GM12878 (cell line): ENCODE measurements around the gene KCNQ1. TPM values are rescaled to one million over a fixed set of nuclear protein-coding genes. Genes with fewer than 3 reads are reported as not detected.

Experiments
- ATAC-seq: fragments of 200-7000 bp; cut with Tn5 transposase; 3 replicates; pipeline ENCODE4 v1.9.1; 2020; ENCODE audit warnings: mild to moderate bottlenecking, moderate library complexity
- BruUV-seq: library from RNA; stranded (reverse); fragments of 400-500 nt; replicated peaks from 2 replicates; lab custom pipeline; 2021; lab: Mats Ljungman, UMichigan
- CTCF ChIA-PET: fragments of 300-600 bp; sonication (Branson Sonifier 250); formaldehyde crosslinking; extraction: SDS; loops from one replicate; lab custom pipeline; 2021; ENCODE audit warnings: inconsistent platforms; lab: Yijun Ruan, JAX
- POLR2A ChIA-PET: fragments of 350-600 bp; formaldehyde crosslinking; extraction: SDS; loops from one replicate; lab custom pipeline; 2021; ENCODE audit warnings: inconsistent platforms; lab: Charles Lee
- RAD21 ChIA-PET: fragments of 300-600 bp; sonication (Branson Sonifier 250); formaldehyde crosslinking; loops from one replicate; lab custom pipeline; 2023; ENCODE audit warnings: antibody characterized with exemption; ENCODE audit not compliant: unreplicated experiment; lab: Charles Lee
- SMC1A ChIA-PET: fragments of 300-600 bp; sonication (Branson Sonifier 250); formaldehyde crosslinking; loops from one replicate; lab custom pipeline; 2023; ENCODE audit not compliant: unreplicated experiment, uncharacterized antibody; lab: Charles Lee
- DNase-seq: peaks from one replicate; pipeline ENCODE4 v3.0.0-alpha.2; 2011; ENCODE audit warnings: low read depth, low spot score
- FAIRE-seq: peaks from 3 replicates; lab custom pipeline; 2011; peaks lifted over from hg19 to GRCh38; lab: Jason Lieb, UNC
- H2AFZ ChIP-seq: 2 replicates; pipeline ENCODE4 v1.6.0; 2011; ENCODE audit warnings: low read depth, low read length, control low read depth; ENCODE audit not compliant: control insufficient read depth
- H3K27ac ChIP-seq: 2 replicates; pipeline ENCODE4 v1.5.1; 2011; ENCODE audit warnings: control low read depth; ENCODE audit not compliant: control insufficient read depth, insufficient read depth
- H3K27me3 ChIP-seq, 2 experiments: replicated peaks in 1 of 2; 2 replicates each; pipeline versions ENCODE4 v1.6.0 to v1.6.1; 2011; ENCODE audit warnings: low read length in 1 of 2; ENCODE audit not compliant: control insufficient read depth in 2 of 2, insufficient read depth in 2 of 2
- H3K36me3 ChIP-seq, 2 experiments: 2 replicates each; pipeline ENCODE4 v1.5.1; 2011; ENCODE audit warnings: low read length in 1 of 2; ENCODE audit not compliant: control insufficient read depth in 2 of 2, insufficient read depth in 2 of 2
- H3K4me1 ChIP-seq: 2 replicates; pipeline ENCODE4 v1.6.1; 2011; ENCODE audit warnings: mild to moderate bottlenecking, low read length, moderate library complexity, mixed read lengths; ENCODE audit not compliant: control insufficient read depth, insufficient read depth
- H3K4me2 ChIP-seq: 2 replicates; pipeline ENCODE4 v1.6.0; 2011; ENCODE audit warnings: control low read depth; ENCODE audit not compliant: control insufficient read depth, insufficient read depth
- H3K4me3 ChIP-seq: fragments of 200-600 bp; sonication (generic); 2 replicates; pipeline ENCODE4 v1.5.1; 2016
- H3K79me2 ChIP-seq: 2 replicates; pipeline ENCODE4 v1.6.0; 2011; ENCODE audit warnings: low read length; ENCODE audit not compliant: control insufficient read depth, insufficient read depth
- H3K9ac ChIP-seq: 2 replicates; pipeline ENCODE4 v1.8.0; 2011; ENCODE audit warnings: low read length, control low read depth, mixed read lengths; ENCODE audit not compliant: control insufficient read depth, insufficient read depth
- H3K9me3 ChIP-seq: replicated peaks from 3 replicates; pipeline ENCODE4 v1.5.1; 2011; ENCODE audit warnings: mild to moderate bottlenecking, low read length; ENCODE audit not compliant: control insufficient read depth, insufficient read depth
- H4K20me1 ChIP-seq: 2 replicates; pipeline ENCODE4 v1.6.0; 2011; ENCODE audit not compliant: control insufficient read depth, insufficient read depth
- CHD1 ChIP-seq: IDR thresholded peaks from 2 replicates; pipeline ENCODE4 v1.6.1; 2012; ENCODE audit warnings: low read depth, low read length, improper control_type of control experiment
- CHD4 ChIP-seq: fragments of 200-600 bp; sonication (generic); IDR thresholded peaks from 2 replicates; pipeline ENCODE4 v1.6.1; 2016; ENCODE audit warnings: mild to moderate bottlenecking
- CTCF ChIP-seq, 3 experiments: IDR thresholded peaks in 2 of 3; conservative IDR thresholded peaks in 1 of 3; 2 replicates each; pipeline ENCODE4 v1.5.1; 2011; ENCODE audit warnings: low read depth in 3 of 3, low read length in 3 of 3, mild to moderate bottlenecking in 3 of 3, control low read depth in 2 of 3, moderate library complexity in 2 of 3, inconsistent platforms in 1 of 3, mixed read lengths in 1 of 3; ENCODE audit not compliant: control insufficient read depth in 2 of 3, insufficient read depth in 1 of 3; ENCODE audit errors: extremely low read depth in 1 of 3
- E2F4 ChIP-seq: IDR thresholded peaks from 2 replicates; pipeline ENCODE4 v1.6.1; 2012; ENCODE audit warnings: low read depth, low read length, improper control_type of control experiment
- HDAC2 ChIP-seq: fragments of 200-600 bp; sonication (generic); IDR thresholded peaks from 2 replicates; pipeline ENCODE4 v1.6.1; 2017
- HDAC6 ChIP-seq: fragments of 200-600 bp; sonication (generic); IDR thresholded peaks from one replicate; pipeline ENCODE4 v1.8.0; 2017; ENCODE audit warnings: antibody characterized with exemption; ENCODE audit not compliant: unreplicated experiment
- IRF3 ChIP-seq: fragments of 450-650 bp; IDR thresholded peaks from 2 replicates; pipeline ENCODE4 v1.6.1; 2014; ENCODE audit warnings: mild to moderate bottlenecking
- KDM1A ChIP-seq: fragments of 200-600 bp; sonication (generic); IDR thresholded peaks from 2 replicates; pipeline ENCODE4 v1.6.1; 2016; ENCODE audit warnings: borderline replicate concordance
- MEF2A ChIP-seq: IDR thresholded peaks from 2 replicates; pipeline ENCODE4 v1.6.1; 2011; ENCODE audit warnings: low read depth, mild to moderate bottlenecking, low read length, moderate library complexity; ENCODE audit not compliant: insufficient read depth
- MYC ChIP-seq: IDR thresholded peaks from 2 replicates; pipeline ENCODE4 v1.6.1; 2011; ENCODE audit warnings: mild to moderate bottlenecking, low read length, moderate library complexity, inconsistent platforms; ENCODE audit not compliant: insufficient read depth, insufficient replicate concordance, insufficient read length, severe bottlenecking
- NR2C1 ChIP-seq: fragments of 450-650 bp; IDR thresholded peaks from 2 replicates; pipeline ENCODE4 v1.6.1; 2017; ENCODE audit warnings: antibody characterized with exemption, mild to moderate bottlenecking, moderate library complexity
- RUNX3 ChIP-seq: IDR thresholded peaks from 2 replicates; pipeline ENCODE4 v1.6.1; 2012; ENCODE audit warnings: low read length, inconsistent platforms
- SP1 ChIP-seq: IDR thresholded peaks from one replicate; pipeline ENCODE4 v1.6.1; 2011; ENCODE audit warnings: low read depth, low read length
- TCF7 ChIP-seq: IDR thresholded peaks from 2 replicates; pipeline ENCODE4 v1.6.1; 2014; ENCODE audit warnings: antibody characterized with exemption, borderline replicate concordance
- YBX1 ChIP-seq: fragments of 450-650 bp; IDR thresholded peaks from 2 replicates; pipeline ENCODE4 v1.6.1; 2016; ENCODE audit warnings: antibody characterized with exemption
- ZBED1 ChIP-seq: IDR thresholded peaks from 2 replicates; pipeline ENCODE4 v1.6.1; 2016; ENCODE audit warnings: borderline replicate concordance
- WGBS: methylation state at CpG from one replicate; pipeline ENCODE4 v1.1.6; 2016; ENCODE audit warnings: low lambda C conversion rate; ENCODE audit not compliant: insufficient replicate concordance, insufficient coverage; ENCODE audit errors: missing lambda C conversion rate; 5-methylcytosine and 5-hydroxymethylcytosine counted together
- in situ Hi-C: fragments of 300-500 bp; cut with MboI; formaldehyde crosslinking; loops from 9 replicates; pipeline ENCODE4 v1.14.3; 2018; ENCODE audit warnings: mixed read lengths
- intact Hi-C: fragments of 100-400 bp; cut with micrococcal nuclease; formaldehyde crosslinking; loops from one replicate; pipeline ENCODE4 v1.14.2; 2022; ENCODE audit not compliant: unreplicated experiment
- polyA plus RNA-seq, 11 experiments: library from polyadenylated mRNA; depleted of rRNA in 4 of 11; unstranded in 6 of 11; stranded (reverse) in 5 of 11; fragments of >200 nt; fragmentation: Nextera tagmentation in 4 of 11; fragmentation: Illumina TruSeq in 1 of 11; extraction: Ambion mirVana in 4 of 11; extraction: Trizol in 1 of 11; gene quantifications; 1 replicate in 1 of 11; 2 replicates in 10 of 11; pipeline versions ENCODE4 v1.2.1 to v1.2.3, GENCODE V29; 2011 to 2016; ENCODE audit warnings: inconsistent platforms in 2 of 11, missing spikeins in 2 of 11, low read depth in 1 of 11
- total RNA-seq, 4 experiments: library from RNA; depleted of rRNA in 3 of 4; stranded (reverse); fragments of >200 nt in 3 of 4; fragmentation: Illumina TruSeq in 1 of 4; extraction: Trizol in 1 of 4; gene quantifications; 2 replicates each; pipeline versions ENCODE4 v1.2.1 to v1.2.3, GENCODE V29; 2013 to 2021

KCNQ1 gene
- total and polyA plus RNA-seq, 10 of the 15 experiments (the other 5 are each of a cell fraction or from before 2014, with no cell fraction given) = 0.03 to 0.15 (median 0.12) TPM; not detected in 7

GRCh38 chr11:2468363-2469235 lies 23.8 kb downstream of the KCNQ1 start:
- Histone ChIP-seq H3K79me2 (no peaks in the 10 kb centered on the region), H3K4me2 (no peak overlapping the region), H4K20me1 (no peaks in the 10 kb centered on the region), H3K36me3 (no peaks in the 10 kb centered on the region), H3K27ac (no peak overlapping the region), H3K4me3 (no peak overlapping the region), H3K9me3 (no peaks in the 10 kb centered on the region), H3K9ac (no peak overlapping the region), H2AFZ (no peak overlapping the region), H3K4me1 (peaks cover 10% of the 10 kb centered on the region; the same call in 1 of the 2 replicates), H3K27me3 (no peaks in the 10 kb centered on the region)
- intact Hi-C loops (no loop called here), in situ Hi-C loops (loop anchor here (5.0 kb wide), 1 partner anchor 49 kb away; no protein-coding TSS in a partner anchor)
- no peak for FAIRE-seq
- SMC1A ChIA-PET = no interaction called here
- no peak for DNase-seq
- ATAC-seq = no peak
- CTCF ChIA-PET = no interaction called here
- RAD21 ChIA-PET = no interaction called here
- POLR2A ChIA-PET = no interaction called here
- BruUV-seq = no TSS peak
- WGBS = 49% methylated on average over 21 of the region's 21 CpGs
- TF ChIP-seq E2F4 (no peak), CHD4 (no peak), CHD1 (no peak), HDAC2 (no peak), SP1 (no peak), ZBED1 (no peak), CTCF (IDR thresholded peaks at IDR 0.05 in 2 of 3, conservative IDR thresholded peaks at IDR 0.05 in 1 of 3; ENCODE audit: control insufficient read depth in 2 of 3, extremely low read depth in 1 of 3, insufficient read depth in 1 of 3, low read depth in 3 of 3, low read length in 3 of 3) (no peak), HDAC6 (no peak), TCF7 (no peak), KDM1A (no peak), YBX1 (no peak), NR2C1 (no peak), MEF2A (no peak), MYC (no peak), RUNX3 (no peak), IRF3 (no peak)
